Left cardiac atrium (tissue), 4 donors: Measurements from ENCODE around the gene GPC3. TPM values are rescaled to one million over a fixed set of nuclear protein-coding genes. Genes with fewer than 3 reads are reported as not detected.
"Not testable (repeated sequence)": the region's sequence is repeated elsewhere in the genome, so short reads cannot be mapped to it uniquely, and the experiment has no call there.

ENCODE experiments used
- ATAC-seq, 2 donors: fragments of 200-7000 bp; cut with Tn5 transposase; one replicate each; pipeline ENCODE4 v1.9.1; 2020; ENCODE audit warnings: mild to moderate bottlenecking in 2 of 2, moderate library complexity in 2 of 2
- DNase-seq: peaks from one replicate; pipeline ENCODE4 v3.0.0-alpha.2; 2020
- intact Hi-C, 2 donors: fragments of 100-400 bp; cut with DNase I; formaldehyde crosslinking; loops; one replicate each; pipeline versions ENCODE4 v1.14.1 to v1.15.1; 2022 to 2023
- total RNA-seq, 2 donors: library from RNA; stranded (reverse); fragmentation: NEBNext Ultra II Directional; extraction: Animal tissue kit (Norgen Biotek cat#: 25700); gene quantifications; one replicate each; pipeline ENCODE4 v1.2.1, GENCODE V29; 2021
- donor health status: DM: no; HTN: yes; CAD: no.
- donor health status: DM: no; HTN: yes; CAD: no; lungs with severe emphysema.
- donor health status: DM: yes; HTN: yes; CAD: no.
- donor health status: Dilated cardiomyopathy.

Gene GPC3
- total RNA-seq, 2 donors from 2014 or later: 8.3 to 15.0 TPM

GRCh38 chrX:133913009-133913408 is 72.4 kb downstream of the GPC3 start:
- ATAC-seq: no peak
- intact Hi-C loops: no loop called here
- no peak for DNase-seq

- DNase-seq (no peak), ATAC-seq (no peak)
- intact Hi-C loops: no loop called here
Measured at GRCh38 chrX:133911825-133912495, 73.4 kb downstream of the GPC3 start.

- ATAC-seq: no peak
- no peak for DNase-seq
- intact Hi-C loops: no loop called here
Measured at GRCh38 chrX:133910539-133910938, 74.9 kb downstream of the GPC3 start.

- intact Hi-C loops: no loop called here
- no peak for ATAC-seq
- no peak for DNase-seq
Measured at GRCh38 chrX:133909888-133910287, 75.5 kb downstream of the GPC3 start.

GRCh38 chrX:133908223-133908955 is 77.0 kb downstream of the GPC3 start:
- intact Hi-C loops: no loop called here
- DNase-seq: no peak
- no peak for ATAC-seq

- intact Hi-C loops: no loop called here
- DNase-seq (no peak), ATAC-seq (no peak)
Measured at GRCh38 chrX:133907606-133908005, 77.8 kb downstream of the GPC3 start.

GRCh38 chrX:133905305-133905704 is 80.1 kb downstream of the GPC3 start:
- no peak for ATAC-seq
- intact Hi-C loops: no loop called here
- DNase-seq: no peak

GRCh38 chrX:133897593-133898163 is 87.7 kb downstream of the GPC3 start:
- DNase-seq (no peak), ATAC-seq (no peak)
- intact Hi-C loops: no loop called here

GRCh38 chrX:133892337-133892736 is 93.1 kb downstream of the GPC3 start:
- no peak for ATAC-seq
- intact Hi-C loops: no loop called here

GRCh38 chrX:133888984-133889383 is 96.4 kb downstream of the GPC3 start:
- no peak for ATAC-seq
- intact Hi-C loops: no loop called here
- DNase-seq: no peak

More at GRCh38 chrX:133892337-133892736, 93.1 kb downstream of the GPC3 start:
- DNase-seq: no peak

- ATAC-seq, DNase-seq, intact Hi-C loops: not testable (repeated sequence)
Measured at GRCh38 chrX:133888084-133888483, 97.3 kb downstream of the GPC3 start.

- ATAC-seq: no peak
- intact Hi-C loops: no loop called here
- DNase-seq: no peak
Measured at GRCh38 chrX:133884430-133885394, 100.7 kb downstream of the GPC3 start.

GRCh38 chrX:133881893-133882292 is 103.5 kb downstream of the GPC3 start:
- intact Hi-C loops: no loop called here
- no peak for DNase-seq
- no peak for ATAC-seq

- ATAC-seq (no peak), DNase-seq (no peak)
- intact Hi-C loops: no loop called here
Measured at GRCh38 chrX:133881007-133881406, 104.4 kb downstream of the GPC3 start.

- intact Hi-C loops: no loop called here
- DNase-seq (no peak), ATAC-seq (no peak)
Measured at GRCh38 chrX:133880032-133880443, 105.4 kb downstream of the GPC3 start.

- DNase-seq (no peak), ATAC-seq (no peak)
- intact Hi-C loops: no loop called here
Measured at GRCh38 chrX:133878710-133879109, 106.7 kb downstream of the GPC3 start.

GRCh38 chrX:133876646-133877045 is 108.7 kb downstream of the GPC3 start:
- intact Hi-C loops: no loop called here
- ATAC-seq (no peak), DNase-seq (no peak)

GRCh38 chrX:133869270-133869669 is 116.1 kb downstream of the GPC3 start:
- intact Hi-C loops: no loop called here
- no peak for ATAC-seq
- no peak for DNase-seq

- intact Hi-C loops: no loop called here
- no peak for ATAC-seq
- DNase-seq: no peak
Measured at GRCh38 chrX:133868682-133869081, 116.7 kb downstream of the GPC3 start.
